GM23338 (cell line): ENCODE results near the gene CPTP. TPM values are rescaled to one million over a fixed set of nuclear protein-coding genes. Genes with fewer than 3 reads are reported as not detected.
A peak's percentile ranks its signal among the peaks of the same experiment; 100 is the strongest.

ENCODE experiments used
- ATAC-seq: fragments of 200-7000 bp; cut with Tn5 transposase; 3 replicates; pipeline ENCODE4 v1.9.1; 2020
- DNase-seq: peaks from one replicate; pipeline ENCODE4 v3.0.0-alpha.2; 2015; ENCODE audit warnings: low spot score
- H2AFZ ChIP-seq: fragments of 200-600 bp; sonication (generic); 2 replicates; pipeline ENCODE4 v1.8.0; 2016; ENCODE audit warnings: antibody characterized with exemption, mild to moderate bottlenecking, moderate library complexity
- H3F3A ChIP-seq: fragments of 200-600 bp; sonication (generic); replicated peaks from 2 replicates; pipeline ENCODE4 v1.8.0; 2017; ENCODE audit warnings: antibody characterized with exemption, mixed run types, low read depth
- H3K27ac ChIP-seq: fragments of 200-600 bp; sonication (generic); 2 replicates; pipeline ENCODE4 v1.6.1; 2016; ENCODE audit warnings: low read depth
- H3K27me3 ChIP-seq: fragments of 200-600 bp; sonication (generic); 2 replicates; pipeline ENCODE4 v1.8.0; 2016; ENCODE audit warnings: mild to moderate bottlenecking, mixed run types, moderate library complexity; ENCODE audit not compliant: insufficient read depth
- H3K36me3 ChIP-seq: fragments of 200-600 bp; sonication (generic); 2 replicates; pipeline ENCODE4 v1.8.0; 2016; ENCODE audit warnings: mild to moderate bottlenecking; ENCODE audit not compliant: insufficient read depth
- H3K4me1 ChIP-seq: fragments of 200-600 bp; sonication (generic); 2 replicates; pipeline ENCODE4 v1.8.0; 2016; ENCODE audit warnings: mild to moderate bottlenecking, moderate library complexity; ENCODE audit not compliant: insufficient read depth
- H3K4me2 ChIP-seq: fragments of 200-600 bp; sonication (generic); 2 replicates; pipeline ENCODE4 v1.7.1; 2017; ENCODE audit warnings: mixed run types
- H3K4me3 ChIP-seq: fragments of 200-600 bp; sonication (generic); 2 replicates; pipeline ENCODE4 v1.6.1; 2016; ENCODE audit warnings: mixed run types
- H3K79me2 ChIP-seq: fragments of 200-600 bp; sonication (generic); replicated peaks from 2 replicates; pipeline ENCODE4 v1.8.0; 2017; ENCODE audit warnings: mild to moderate bottlenecking; ENCODE audit not compliant: insufficient read depth
- H3K9me2 ChIP-seq: fragments of 200-600 bp; sonication (generic); 2 replicates; pipeline ENCODE4 v1.8.0; 2017; ENCODE audit not compliant: insufficient read depth
- H4K20me1 ChIP-seq: fragments of 200-600 bp; sonication (generic); replicated peaks from 2 replicates; pipeline ENCODE4 v1.8.0; 2017; ENCODE audit warnings: mild to moderate bottlenecking; ENCODE audit not compliant: insufficient read depth
- H3K27ac Mint-ChIP-seq: 2 replicates; pipeline ENCODE4 v1.8.0; 2020; ENCODE audit warnings: inconsistent platforms, mild to moderate bottlenecking, moderate library complexity, mixed read lengths
- H3K27me3 Mint-ChIP-seq: 3 replicates; pipeline ENCODE4 v1.8.0; 2022; ENCODE audit warnings: low read depth, mild to moderate bottlenecking, moderate library complexity, mixed read lengths, inconsistent platforms; ENCODE audit not compliant: insufficient read depth, poor library complexity
- H3K36me3 Mint-ChIP-seq: 3 replicates; pipeline ENCODE4 v1.8.0; 2021; ENCODE audit warnings: low read depth, mild to moderate bottlenecking, inconsistent platforms, moderate library complexity, mixed read lengths
- H3K4me1 Mint-ChIP-seq: 3 replicates; pipeline ENCODE4 v1.8.0; 2020; ENCODE audit warnings: mild to moderate bottlenecking, inconsistent platforms, mixed read lengths
- H3K4me3 Mint-ChIP-seq: 3 replicates; pipeline ENCODE4 v1.8.0; 2021; ENCODE audit warnings: moderate library complexity, mild to moderate bottlenecking, inconsistent platforms, mixed read lengths
- H3K9me3 Mint-ChIP-seq: 3 replicates; pipeline ENCODE4 v1.8.0; 2020; ENCODE audit warnings: moderate library complexity, mild to moderate bottlenecking, inconsistent platforms, mixed read lengths
- CREB1 ChIP-seq: fragments of 250-450 bp; sonication (Bioruptor Pico); IDR thresholded peaks from 2 replicates; pipeline ENCODE4 v1.5.0; 2020; ENCODE audit warnings: low read depth, mild to moderate bottlenecking, moderate library complexity
- EZH2 ChIP-seq: fragments of 200-600 bp; sonication (generic); IDR thresholded peaks from one replicate; pipeline ENCODE4 v1.8.0; 2017; ENCODE audit warnings: antibody characterized with exemption, mild to moderate bottlenecking, low read depth; ENCODE audit not compliant: unreplicated experiment
- EZH2phosphoT487 ChIP-seq: fragments of 200-600 bp; sonication (generic); IDR thresholded peaks from one replicate; pipeline ENCODE4 v1.8.1; 2018; ENCODE audit warnings: antibody characterized with exemption; ENCODE audit not compliant: unreplicated experiment
- JUNB ChIP-seq: IDR thresholded peaks from one replicate; pipeline ENCODE4 v1.6.1; 2016; ENCODE audit warnings: antibody characterized with exemption; ENCODE audit not compliant: unreplicated experiment
- NANOG ChIP-seq: IDR thresholded peaks from 2 replicates; pipeline ENCODE4 v1.6.1; 2016; ENCODE audit warnings: antibody characterized with exemption, borderline replicate concordance
- POLR2AphosphoS5 ChIP-seq: IDR thresholded peaks from 2 replicates; pipeline ENCODE4 v1.6.1; 2016; ENCODE audit warnings: antibody characterized with exemption, low read depth
- STAT1 ChIP-seq: IDR thresholded peaks from one replicate; pipeline ENCODE4 v1.6.1; 2016; ENCODE audit warnings: antibody characterized with exemption; ENCODE audit not compliant: unreplicated experiment
- ZNF462 ChIP-seq: fragments of 250-450 bp; sonication (Bioruptor Pico); IDR thresholded peaks from 2 replicates; pipeline ENCODE4 v1.5.0; 2020; ENCODE audit warnings: mild to moderate bottlenecking, moderate library complexity
- polyA plus RNA-seq: library from polyadenylated mRNA; unstranded; fragments of >200 nt; fragmentation: Nextera tagmentation; extraction: Ambion mirVana; gene quantifications from 2 replicates; pipeline ENCODE4 v1.2.1, GENCODE V29; 2016
- total RNA-seq: library from RNA; depleted of rRNA; stranded (reverse); fragments of >200 nt; shearing (Covaris generic); gene quantifications from 2 replicates; pipeline ENCODE4 v1.2.3, GENCODE V29; 2014
- TF ChIP-seq, protein P1 (sequence below): IDR thresholded peaks from one replicate; pipeline ENCODE4 v1.6.1; 2018; ENCODE audit warnings: antibody characterized with exemption; ENCODE audit not compliant: unreplicated experiment

Gene CPTP
- total and polyA plus RNA-seq, 2 experiments from 2014 or later = 8.1 to 13.5 TPM

DNA sequence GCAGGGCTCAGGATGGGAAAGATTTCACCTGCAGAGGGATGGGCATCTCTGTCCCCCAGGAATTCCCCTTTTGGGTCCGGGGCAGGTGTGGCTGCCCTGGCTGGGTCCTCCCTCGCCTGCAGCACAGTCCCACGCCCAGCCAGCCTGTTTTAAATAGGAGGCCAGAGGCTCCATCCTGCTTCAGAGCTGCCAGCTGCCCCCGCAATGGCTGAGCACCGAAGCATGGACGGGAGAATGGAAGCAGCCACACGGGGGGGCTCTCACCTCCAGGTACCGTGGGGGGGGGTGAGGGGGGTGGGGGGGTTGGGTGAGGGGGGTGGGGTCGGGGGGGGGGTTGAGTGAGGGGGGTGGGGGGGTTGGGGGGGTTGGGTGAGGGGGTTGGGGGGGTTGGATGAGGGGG is 40.8 kb upstream of the CPTP start (continued):
- TF ChIP-seq ZNF462 (CRISPR knock-in tag) = no peak
- TF ChIP-seq STAT1 = no peak
- no peak for TF ChIP-seq POLR2AphosphoS5
- no peak for TF ChIP-seq EZH2
- no peak for TF ChIP-seq JUNB
- no peak for TF ChIP-seq NANOG
- TF ChIP-seq EZH2phosphoT487 = no peak
- no peak for TF ChIP-seq CREB1 (CRISPR knock-in tag)

DNA sequence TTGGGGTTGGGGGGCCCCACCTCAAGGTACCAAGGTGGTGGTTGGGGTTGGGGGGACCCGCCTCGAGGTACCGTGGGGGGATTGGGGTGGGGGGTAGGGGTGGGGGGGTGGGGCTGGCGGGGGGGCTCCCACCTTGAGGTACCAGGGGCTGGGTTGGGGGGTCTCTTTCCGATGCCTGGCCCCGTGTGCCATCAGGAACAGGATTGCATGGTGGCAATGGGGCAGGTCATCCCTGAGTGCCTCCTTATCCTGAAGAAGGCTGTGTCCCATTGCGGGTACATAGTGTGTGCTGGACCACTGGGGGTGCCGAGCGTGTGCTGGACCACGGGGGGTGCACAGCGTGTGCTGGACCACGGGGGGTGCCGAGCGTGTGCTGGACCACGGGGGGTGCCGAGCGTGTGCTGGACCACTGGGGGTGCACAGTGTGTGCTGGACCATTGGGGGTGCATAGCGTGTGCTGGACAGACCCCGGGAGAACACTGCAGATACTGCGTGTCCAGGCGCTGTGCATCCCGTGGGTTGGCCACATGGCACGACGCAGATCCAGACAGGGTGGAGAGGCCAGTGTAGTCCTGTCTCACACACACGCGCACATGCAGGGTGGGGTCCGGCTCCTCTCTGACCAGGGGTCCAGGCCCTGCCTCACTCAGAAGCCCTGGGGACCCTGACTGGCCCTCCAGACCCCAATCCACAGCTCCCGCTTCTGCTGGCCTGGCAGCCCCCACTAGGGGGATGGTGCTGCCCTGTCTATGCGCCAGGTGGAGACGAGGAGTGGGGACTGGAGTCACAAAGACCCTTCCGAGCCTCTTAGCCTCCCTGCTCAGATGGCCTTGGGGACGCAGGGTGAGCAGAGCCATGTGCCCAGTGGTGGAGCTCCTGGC is 40.1 kb upstream of the CPTP start:
- H3K27me3 Mint-ChIP-seq = peaks cover 5% of the 10 kb centered on the region
- no peaks in the 10 kb centered on the region for H3K36me3 Mint-ChIP-seq
- H3K4me1 Mint-ChIP-seq = no peaks in the 10 kb centered on the region; the same call in 2 of the 3 replicates
- no peaks in the 10 kb centered on the region for H3F3A ChIP-seq
- H3K9me2 ChIP-seq = no peaks in the 10 kb centered on the region
- H4K20me1 ChIP-seq = no peaks in the 10 kb centered on the region
- DNase-seq (no peak), ATAC-seq (peak; percentile 11; the same call in 2 of the 3 replicates)
- H3K4me3 ChIP-seq = no peak overlapping the region
- H3K4me2 ChIP-seq = no peak overlapping the region
- H3K27ac ChIP-seq = no peak overlapping the region; the same call in 1 of the 2 replicates
- H3K79me2 ChIP-seq = no peaks in the 10 kb centered on the region
- H2AFZ ChIP-seq = no peak overlapping the region
- no peak overlapping the region for H3K27ac Mint-ChIP-seq
- no peaks in the 10 kb centered on the region for H3K9me3 Mint-ChIP-seq
- H3K4me3 Mint-ChIP-seq = no peak overlapping the region
- H3K4me1 ChIP-seq = no peaks in the 10 kb centered on the region
- H3K36me3 ChIP-seq = no peaks in the 10 kb centered on the region
- no peaks in the 10 kb centered on the region for H3K27me3 ChIP-seq
- TF ChIP-seq, protein P1, sequence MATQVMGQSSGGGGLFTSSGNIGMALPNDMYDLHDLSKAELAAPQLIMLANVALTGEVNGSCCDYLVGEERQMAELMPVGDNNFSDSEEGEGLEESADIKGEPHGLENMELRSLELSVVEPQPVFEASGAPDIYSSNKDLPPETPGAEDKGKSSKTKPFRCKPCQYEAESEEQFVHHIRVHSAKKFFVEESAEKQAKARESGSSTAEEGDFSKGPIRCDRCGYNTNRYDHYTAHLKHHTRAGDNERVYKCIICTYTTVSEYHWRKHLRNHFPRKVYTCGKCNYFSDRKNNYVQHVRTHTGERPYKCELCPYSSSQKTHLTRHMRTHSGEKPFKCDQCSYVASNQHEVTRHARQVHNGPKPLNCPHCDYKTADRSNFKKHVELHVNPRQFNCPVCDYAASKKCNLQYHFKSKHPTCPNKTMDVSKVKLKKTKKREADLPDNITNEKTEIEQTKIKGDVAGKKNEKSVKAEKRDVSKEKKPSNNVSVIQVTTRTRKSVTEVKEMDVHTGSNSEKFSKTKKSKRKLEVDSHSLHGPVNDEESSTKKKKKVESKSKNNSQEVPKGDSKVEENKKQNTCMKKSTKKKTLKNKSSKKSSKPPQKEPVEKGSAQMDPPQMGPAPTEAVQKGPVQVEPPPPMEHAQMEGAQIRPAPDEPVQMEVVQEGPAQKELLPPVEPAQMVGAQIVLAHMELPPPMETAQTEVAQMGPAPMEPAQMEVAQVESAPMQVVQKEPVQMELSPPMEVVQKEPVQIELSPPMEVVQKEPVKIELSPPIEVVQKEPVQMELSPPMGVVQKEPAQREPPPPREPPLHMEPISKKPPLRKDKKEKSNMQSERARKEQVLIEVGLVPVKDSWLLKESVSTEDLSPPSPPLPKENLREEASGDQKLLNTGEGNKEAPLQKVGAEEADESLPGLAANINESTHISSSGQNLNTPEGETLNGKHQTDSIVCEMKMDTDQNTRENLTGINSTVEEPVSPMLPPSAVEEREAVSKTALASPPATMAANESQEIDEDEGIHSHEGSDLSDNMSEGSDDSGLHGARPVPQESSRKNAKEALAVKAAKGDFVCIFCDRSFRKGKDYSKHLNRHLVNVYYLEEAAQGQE = no peak
